ENCODE data around the gene PIAS1.
"Not testable (repeated sequence)": the region's sequence is repeated elsewhere in the genome, so short reads cannot be mapped to it uniquely, and the experiment has no call there.

PIAS1 gene

DNA sequence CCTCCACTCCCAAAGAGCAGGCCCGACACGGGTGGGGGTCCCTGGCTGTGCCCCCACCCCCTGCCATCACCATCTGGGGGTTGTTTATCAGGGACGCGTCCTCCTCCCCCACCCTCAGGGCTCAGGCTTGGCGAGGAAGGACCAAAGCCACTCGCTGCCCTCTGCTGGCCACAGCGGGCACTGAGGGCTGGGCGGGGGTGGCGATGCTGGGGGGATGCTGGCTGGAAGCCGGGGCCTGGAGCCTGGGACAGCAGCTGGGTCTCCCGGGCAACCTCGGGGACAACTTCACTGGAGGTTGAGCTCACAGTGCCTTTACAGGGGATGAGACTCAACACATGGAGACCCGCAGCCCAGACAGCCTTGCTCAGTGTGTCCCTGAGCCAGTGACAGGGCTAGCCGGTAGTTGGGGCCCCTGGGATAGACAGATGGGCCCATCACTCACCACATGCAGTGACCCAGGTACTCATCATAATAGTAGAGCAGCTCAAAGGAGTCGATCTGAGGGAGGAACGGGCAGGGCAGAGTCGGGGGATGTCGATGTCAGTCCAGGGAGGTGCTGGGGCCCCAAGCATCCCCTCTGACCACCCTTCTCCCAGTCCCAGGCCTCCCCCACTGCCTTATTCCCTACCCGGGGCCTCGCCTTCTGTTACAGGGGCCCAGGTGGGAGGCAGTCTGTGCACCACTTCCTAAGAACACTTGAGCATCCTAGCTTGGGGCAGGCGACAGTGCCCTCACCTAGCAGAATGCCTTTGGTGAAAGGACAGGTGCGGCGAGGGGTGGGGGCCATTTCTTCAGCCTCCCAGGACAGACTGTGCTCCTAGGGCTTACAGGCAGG, 156.9 kb downstream of the PIAS1 start:
- no peak for TF ChIP-seq SPI1 (IDR thresholded peaks at IDR 0.05; ENCODE audit: borderline replicate concordance, low read depth)
- TF ChIP-seq, protein P1, sequence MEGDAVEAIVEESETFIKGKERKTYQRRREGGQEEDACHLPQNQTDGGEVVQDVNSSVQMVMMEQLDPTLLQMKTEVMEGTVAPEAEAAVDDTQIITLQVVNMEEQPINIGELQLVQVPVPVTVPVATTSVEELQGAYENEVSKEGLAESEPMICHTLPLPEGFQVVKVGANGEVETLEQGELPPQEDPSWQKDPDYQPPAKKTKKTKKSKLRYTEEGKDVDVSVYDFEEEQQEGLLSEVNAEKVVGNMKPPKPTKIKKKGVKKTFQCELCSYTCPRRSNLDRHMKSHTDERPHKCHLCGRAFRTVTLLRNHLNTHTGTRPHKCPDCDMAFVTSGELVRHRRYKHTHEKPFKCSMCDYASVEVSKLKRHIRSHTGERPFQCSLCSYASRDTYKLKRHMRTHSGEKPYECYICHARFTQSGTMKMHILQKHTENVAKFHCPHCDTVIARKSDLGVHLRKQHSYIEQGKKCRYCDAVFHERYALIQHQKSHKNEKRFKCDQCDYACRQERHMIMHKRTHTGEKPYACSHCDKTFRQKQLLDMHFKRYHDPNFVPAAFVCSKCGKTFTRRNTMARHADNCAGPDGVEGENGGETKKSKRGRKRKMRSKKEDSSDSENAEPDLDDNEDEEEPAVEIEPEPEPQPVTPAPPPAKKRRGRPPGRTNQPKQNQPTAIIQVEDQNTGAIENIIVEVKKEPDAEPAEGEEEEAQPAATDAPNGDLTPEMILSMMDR (IDR thresholded peaks at IDR 0.05; ENCODE audit: insufficient read depth, low read length): peak; percentile 39
- Histone ChIP-seq H3K27ac (replicated peaks) (no peak overlapping the region), H3K4me3 (replicated peaks; ENCODE audit: insufficient read depth, low read length) (no peak overlapping the region), H3K27me3 (ENCODE audit: insufficient read depth, poor library complexity, severe bottlenecking) (no peaks in the 10 kb centered on the region)
- DNase-seq (ENCODE audit: low read depth in 1 of 2, low spot score in 1 of 2): peak in 1 of 2 experiments; percentile 43

DNA sequence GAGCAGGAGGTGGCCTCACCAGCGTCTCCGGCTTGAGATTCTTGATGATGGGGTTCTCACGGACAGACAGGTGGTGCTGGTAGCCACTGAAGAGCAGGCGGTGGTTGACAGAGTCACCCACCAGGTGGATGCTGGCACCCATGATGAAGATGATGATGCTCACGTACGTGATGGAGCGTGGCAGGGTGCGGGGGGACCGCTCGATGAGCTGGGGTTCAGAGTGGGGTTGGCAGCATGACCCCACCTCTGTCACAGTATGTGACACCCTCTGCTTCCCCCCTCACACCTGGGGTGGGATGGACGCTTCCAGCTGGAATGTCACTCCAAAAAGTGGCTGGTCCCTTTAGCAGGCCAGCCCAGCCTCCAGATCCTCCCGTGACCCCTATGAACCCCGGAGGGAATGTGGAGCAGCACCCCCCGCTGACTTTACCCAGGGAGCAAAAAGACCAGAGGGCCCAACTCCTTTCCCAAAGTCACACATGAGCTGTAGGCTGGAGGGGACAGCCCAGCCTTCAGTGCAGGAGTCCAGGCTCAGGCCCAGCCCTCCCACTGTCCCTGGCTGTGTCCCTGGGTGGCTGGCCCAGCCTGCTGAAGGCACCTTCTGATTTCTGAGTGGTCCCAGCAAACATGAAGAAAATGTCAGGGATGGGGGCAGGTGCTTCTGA, 157.7 kb downstream of the PIAS1 start:
- no peaks in the 10 kb centered on the region for H3K27me3 ChIP-seq (ENCODE audit: insufficient read depth, poor library complexity, severe bottlenecking)
- no peak for DNase-seq (ENCODE audit: low read depth in 1 of 2, low spot score in 1 of 2)
- no peak overlapping the region for H3K27ac ChIP-seq (replicated peaks)
- TF ChIP-seq, protein P2, sequence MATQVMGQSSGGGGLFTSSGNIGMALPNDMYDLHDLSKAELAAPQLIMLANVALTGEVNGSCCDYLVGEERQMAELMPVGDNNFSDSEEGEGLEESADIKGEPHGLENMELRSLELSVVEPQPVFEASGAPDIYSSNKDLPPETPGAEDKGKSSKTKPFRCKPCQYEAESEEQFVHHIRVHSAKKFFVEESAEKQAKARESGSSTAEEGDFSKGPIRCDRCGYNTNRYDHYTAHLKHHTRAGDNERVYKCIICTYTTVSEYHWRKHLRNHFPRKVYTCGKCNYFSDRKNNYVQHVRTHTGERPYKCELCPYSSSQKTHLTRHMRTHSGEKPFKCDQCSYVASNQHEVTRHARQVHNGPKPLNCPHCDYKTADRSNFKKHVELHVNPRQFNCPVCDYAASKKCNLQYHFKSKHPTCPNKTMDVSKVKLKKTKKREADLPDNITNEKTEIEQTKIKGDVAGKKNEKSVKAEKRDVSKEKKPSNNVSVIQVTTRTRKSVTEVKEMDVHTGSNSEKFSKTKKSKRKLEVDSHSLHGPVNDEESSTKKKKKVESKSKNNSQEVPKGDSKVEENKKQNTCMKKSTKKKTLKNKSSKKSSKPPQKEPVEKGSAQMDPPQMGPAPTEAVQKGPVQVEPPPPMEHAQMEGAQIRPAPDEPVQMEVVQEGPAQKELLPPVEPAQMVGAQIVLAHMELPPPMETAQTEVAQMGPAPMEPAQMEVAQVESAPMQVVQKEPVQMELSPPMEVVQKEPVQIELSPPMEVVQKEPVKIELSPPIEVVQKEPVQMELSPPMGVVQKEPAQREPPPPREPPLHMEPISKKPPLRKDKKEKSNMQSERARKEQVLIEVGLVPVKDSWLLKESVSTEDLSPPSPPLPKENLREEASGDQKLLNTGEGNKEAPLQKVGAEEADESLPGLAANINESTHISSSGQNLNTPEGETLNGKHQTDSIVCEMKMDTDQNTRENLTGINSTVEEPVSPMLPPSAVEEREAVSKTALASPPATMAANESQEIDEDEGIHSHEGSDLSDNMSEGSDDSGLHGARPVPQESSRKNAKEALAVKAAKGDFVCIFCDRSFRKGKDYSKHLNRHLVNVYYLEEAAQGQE (IDR thresholded peaks at IDR 0.05; ENCODE audit: insufficient replicate concordance, low read depth): no peak
- TF ChIP-seq SPI1 (IDR thresholded peaks at IDR 0.05; ENCODE audit: borderline replicate concordance, low read depth): no peak
- TF ChIP-seq POLR2AphosphoS5 (IDR thresholded peaks at IDR 0.05; ENCODE audit: low read depth): 0 out of 2 replicates have a peak, but pooled peaks have one; percentile 22
- no peak for TF ChIP-seq GABPA (IDR thresholded peaks at IDR 0.05; ENCODE audit: low read depth)
- TF ChIP-seq, protein P1 (IDR thresholded peaks at IDR 0.05; ENCODE audit: insufficient read depth, low read length): no peak
- no peak overlapping the region for H3K4me3 ChIP-seq (replicated peaks; ENCODE audit: insufficient read depth, low read length)

DNA sequence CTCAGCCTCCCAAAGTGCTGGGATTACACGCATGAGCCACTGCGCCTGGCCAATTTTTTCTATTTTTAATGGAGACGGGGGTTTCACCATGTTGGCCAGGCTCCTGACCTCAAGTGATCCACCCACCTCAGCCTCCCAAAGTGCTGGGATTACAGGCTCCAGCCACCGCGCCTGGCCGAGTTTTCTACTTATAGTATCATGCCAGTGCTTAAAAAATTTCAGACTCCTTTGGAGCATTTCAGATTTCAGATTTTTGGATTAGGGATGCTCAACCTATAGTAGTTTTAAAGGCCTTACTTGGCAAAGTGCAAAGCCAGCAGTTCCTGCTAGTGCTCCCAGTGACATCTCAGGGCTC, 159.4 kb downstream of the PIAS1 start:
- not testable (repeated sequence) for H3K27ac ChIP-seq (replicated peaks); H3K4me3 ChIP-seq (replicated peaks; ENCODE audit: insufficient read depth, low read length); DNase-seq (ENCODE audit: low read depth in 1 of 2, low spot score in 1 of 2); H3K27me3 ChIP-seq (ENCODE audit: insufficient read depth, poor library complexity, severe bottlenecking)

DNA sequence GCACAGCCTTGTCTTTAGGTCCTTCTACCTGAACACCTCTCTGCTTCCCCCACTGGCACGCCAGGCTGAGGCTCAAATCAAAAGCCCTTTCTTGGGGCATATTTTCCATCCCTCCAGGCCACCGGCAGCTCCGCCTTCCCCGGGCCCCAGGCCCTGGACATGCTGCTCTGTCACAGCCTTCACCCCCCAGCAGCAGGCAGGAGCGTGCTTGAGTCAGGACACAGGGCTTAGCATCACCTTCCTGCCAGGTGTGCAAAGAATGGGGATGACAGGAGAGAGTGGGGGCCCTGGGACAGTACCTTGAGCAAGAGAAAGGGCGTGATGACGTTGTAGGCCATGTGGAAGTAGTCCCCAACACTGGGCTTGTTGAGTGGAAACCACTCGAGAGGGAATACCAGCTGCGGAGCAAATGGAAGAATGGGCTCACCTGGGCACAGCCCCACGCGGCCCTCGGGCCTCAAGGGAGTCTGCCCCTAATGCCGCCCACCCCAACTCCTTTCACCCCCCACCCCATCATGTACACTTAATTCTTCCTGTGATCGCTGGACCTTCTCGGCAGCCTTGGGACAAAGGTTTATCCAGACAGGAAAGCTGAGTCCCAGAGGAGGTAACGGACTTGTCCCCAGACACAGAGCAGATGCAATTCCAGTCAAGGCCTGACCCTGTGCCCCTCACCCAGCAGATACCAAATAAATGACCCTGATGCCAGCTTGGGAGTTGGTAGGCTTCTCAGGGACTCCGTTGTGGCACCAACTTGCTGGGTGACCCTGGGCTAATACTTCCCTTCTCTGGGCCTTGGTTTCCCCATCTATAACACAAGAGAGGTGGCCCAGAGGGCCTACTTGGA, 160.1 kb downstream of the PIAS1 start:
- TF ChIP-seq, protein P1 (IDR thresholded peaks at IDR 0.05; ENCODE audit: insufficient read depth, low read length): no peak
- TF ChIP-seq SPI1 (IDR thresholded peaks at IDR 0.05; ENCODE audit: borderline replicate concordance, low read depth): no peak
- TF ChIP-seq, protein P2 (IDR thresholded peaks at IDR 0.05; ENCODE audit: insufficient replicate concordance, low read depth): no peak
- no peak for TF ChIP-seq GABPA (IDR thresholded peaks at IDR 0.05; ENCODE audit: low read depth)
- no peak for TF ChIP-seq POLR2AphosphoS5 (IDR thresholded peaks at IDR 0.05; ENCODE audit: low read depth)
- H3K27ac ChIP-seq (replicated peaks): 0 out of 2 replicates have a peak overlapping the region, but pooled peaks have one; percentile 0
- no peak overlapping the region for H3K4me3 ChIP-seq (replicated peaks; ENCODE audit: insufficient read depth, low read length)
- no peak for DNase-seq (ENCODE audit: low read depth in 1 of 2, low spot score in 1 of 2)
- no peaks in the 10 kb centered on the region for H3K27me3 ChIP-seq (ENCODE audit: insufficient read depth, poor library complexity, severe bottlenecking)
